Subcutaneous abdominal adipose tissue (tissue), 5 donors: Measurements from ENCODE around the gene USP19.

Experiments used
- H3K27ac ChIP-seq: one replicate; pipeline ENCODE4 v1.7.0; 2013; ENCODE audit warnings: low read depth, mild to moderate bottlenecking, inconsistent platforms, low read length, moderate library complexity
- H3K27me3 ChIP-seq, 5 donors: one replicate each; pipeline ENCODE4 v1.7.0; 2013; ENCODE audit warnings: low read length in 5 of 5, inconsistent platforms in 1 of 5; ENCODE audit not compliant: control insufficient read depth in 5 of 5, insufficient read depth in 4 of 5
- H3K36me3 ChIP-seq, 5 donors: one replicate each; pipeline ENCODE4 v1.7.0; 2013; ENCODE audit warnings: low read length in 5 of 5; ENCODE audit not compliant: control insufficient read depth in 5 of 5, insufficient read depth in 5 of 5
- H3K4me1 ChIP-seq, 5 donors: one replicate each; pipeline ENCODE4 v1.7.0; 2013; ENCODE audit warnings: low read length in 5 of 5, mild to moderate bottlenecking in 3 of 5, moderate library complexity in 1 of 5; ENCODE audit not compliant: control insufficient read depth in 5 of 5, insufficient read depth in 5 of 5
- H3K4me3 ChIP-seq, 5 donors: one replicate each; pipeline ENCODE4 v1.7.0; 2013; ENCODE audit warnings: low read length in 5 of 5, low read depth in 1 of 5
- H3K9ac ChIP-seq, 5 donors: one replicate each; pipeline ENCODE4 v1.7.0; 2013; ENCODE audit warnings: low read length in 5 of 5, mild to moderate bottlenecking in 4 of 5, moderate library complexity in 3 of 5
- H3K9me3 ChIP-seq, 5 donors: one replicate each; pipeline ENCODE4 v1.7.0; 2013; ENCODE audit warnings: low read length in 5 of 5; ENCODE audit not compliant: control insufficient read depth in 5 of 5
- donor health status: healthy.
- donor health status: healthy.
- donor health status: healthy.
- donor health status: healthy.
- donor health status: healthy.

The USP19 gene

GRCh38 chr3:49104427-49105291 is 16.0 kb downstream of the USP19 start, which contains the start of gene QARS1:
Gene QARS1 (minus strand): TSS chr3:49104757. CDS start chr3:49104733, 24 bp downstream.
- Histone ChIP-seq H3K4me1 (peaks cover 6 to 26% (median 23%) of the 10 kb centered on the region in 5 donors), H3K27me3 (no peaks in the 10 kb centered on the region), H3K9ac (peak within 1 kb of the TSS; percentile 57 to 99 (median 89)), H3K36me3 (peaks cover 0 to 64% (median 56%) of the 10 kb centered on the region in 5 donors), H3K9me3 (no peaks in the 10 kb centered on the region), H3K27ac (peak within 1 kb of the TSS; percentile 56), H3K4me3 (peak within 1 kb of the TSS; percentile 90 to 99 (median 97))

GRCh38 chr3:49104052-49104426 is 16.6 kb downstream of the USP19 start:
- Histone ChIP-seq H3K4me1 (peaks cover 6 to 26% (median 23%) of the 10 kb centered on the region in 5 donors), H3K9ac (peak overlapping the region; percentile 57 to 99 (median 89)), H3K27ac (peak overlapping the region; percentile 56), H3K9me3 (no peaks in the 10 kb centered on the region), H3K27me3 (no peaks in the 10 kb centered on the region), H3K36me3 (peaks cover 0 to 64% (median 56%) of the 10 kb centered on the region in 5 donors), H3K4me3 (peak overlapping the region; percentile 90 to 99 (median 97))

GRCh38 chr3:49100046-49100615 is 20.5 kb downstream of the USP19 start:
- Histone ChIP-seq H3K4me1 (peaks cover 6 to 19% (median 18%) of the 10 kb centered on the region in 5 donors), H3K9me3 (no peaks in the 10 kb centered on the region)

DNA sequence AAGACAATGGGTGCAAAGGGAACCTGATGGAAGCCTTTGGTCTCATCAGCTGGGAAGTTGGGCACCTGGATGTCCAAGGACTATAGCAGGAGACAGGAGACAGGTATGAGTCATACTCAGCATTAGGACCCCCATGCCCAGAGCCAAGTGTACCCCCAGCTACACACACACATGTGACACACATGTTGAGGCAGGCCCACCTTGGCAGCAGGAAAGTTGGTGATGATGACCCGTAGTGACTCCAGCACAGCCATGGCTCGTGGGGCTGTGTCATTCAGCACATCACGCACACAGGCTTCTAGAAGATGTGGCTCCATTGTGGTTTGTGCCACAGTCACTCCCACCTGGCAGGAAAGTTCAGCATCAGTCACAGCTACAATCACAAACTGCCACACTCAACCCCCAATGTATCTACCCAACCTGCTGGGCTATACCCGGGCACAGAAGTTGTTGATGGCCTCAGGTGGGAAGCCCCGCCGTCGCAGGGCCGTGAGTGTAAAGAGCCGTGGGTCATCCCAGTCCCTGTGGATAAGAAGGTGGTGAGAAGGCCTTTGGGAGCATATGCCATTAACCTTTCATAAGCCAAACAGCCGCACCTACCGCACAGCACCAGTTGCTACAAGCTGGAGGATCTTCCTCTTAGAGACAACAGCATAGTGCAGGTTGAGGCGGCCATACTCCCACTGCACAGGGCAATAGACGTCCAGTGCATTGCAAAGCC is 21.6 kb downstream of the USP19 start:
- H3K9me3 ChIP-seq, result no peaks in the 10 kb centered on the region
- no peak overlapping the region for H3K4me3 ChIP-seq
- H3K4me1 ChIP-seq, result peaks cover 6 to 20% (median 18%) of the 10 kb centered on the region in 5 donors
- no peak overlapping the region for H3K27ac ChIP-seq
- no peak overlapping the region for H3K9ac ChIP-seq
- no peaks in the 10 kb centered on the region for H3K27me3 ChIP-seq
- peaks cover 0 to 60% (median 56%) of the 10 kb centered on the region in 5 donors for H3K36me3 ChIP-seq

More at GRCh38 chr3:49100046-49100615, 20.5 kb downstream of the USP19 start:
- peaks cover 0 to 60% (median 56%) of the 10 kb centered on the region in 5 donors for H3K36me3 ChIP-seq
- H3K4me3 ChIP-seq, result no peak overlapping the region
- peak overlapping the region in 1 of 5 donors; percentile 20 for H3K9ac ChIP-seq
- no peak overlapping the region for H3K27ac ChIP-seq
- no peaks in the 10 kb centered on the region for H3K27me3 ChIP-seq

DNA sequence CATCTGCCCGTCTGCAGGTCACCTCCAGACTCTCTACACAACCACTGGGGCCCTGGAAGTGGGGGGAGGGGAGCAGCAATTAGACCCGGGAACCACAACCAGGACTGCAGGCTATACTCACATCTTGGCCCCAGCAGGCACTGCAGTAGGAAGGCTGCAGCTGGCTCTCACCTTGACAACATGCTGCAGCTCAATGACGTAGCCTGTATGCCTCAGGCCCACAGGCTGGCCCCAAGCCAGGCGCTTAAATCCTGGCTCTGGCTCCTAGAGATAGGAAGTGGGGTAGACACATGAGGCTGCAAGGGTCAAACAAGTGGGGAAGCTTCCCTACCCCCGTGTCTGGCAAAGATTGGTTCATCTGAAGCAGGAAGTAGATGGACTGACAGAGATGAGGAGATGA is 22.2 kb downstream of the USP19 start:
- H3K4me1 ChIP-seq, result peaks cover 2 to 14% (median 12%) of the 10 kb centered on the region in 5 donors
- no peak overlapping the region for H3K4me3 ChIP-seq
- no peaks in the 10 kb centered on the region for H3K9me3 ChIP-seq
- no peak overlapping the region for H3K9ac ChIP-seq
- no peak overlapping the region for H3K27ac ChIP-seq
- H3K36me3 ChIP-seq, result peaks cover 0 to 60% (median 56%) of the 10 kb centered on the region in 5 donors
- no peaks in the 10 kb centered on the region for H3K27me3 ChIP-seq

DNA sequence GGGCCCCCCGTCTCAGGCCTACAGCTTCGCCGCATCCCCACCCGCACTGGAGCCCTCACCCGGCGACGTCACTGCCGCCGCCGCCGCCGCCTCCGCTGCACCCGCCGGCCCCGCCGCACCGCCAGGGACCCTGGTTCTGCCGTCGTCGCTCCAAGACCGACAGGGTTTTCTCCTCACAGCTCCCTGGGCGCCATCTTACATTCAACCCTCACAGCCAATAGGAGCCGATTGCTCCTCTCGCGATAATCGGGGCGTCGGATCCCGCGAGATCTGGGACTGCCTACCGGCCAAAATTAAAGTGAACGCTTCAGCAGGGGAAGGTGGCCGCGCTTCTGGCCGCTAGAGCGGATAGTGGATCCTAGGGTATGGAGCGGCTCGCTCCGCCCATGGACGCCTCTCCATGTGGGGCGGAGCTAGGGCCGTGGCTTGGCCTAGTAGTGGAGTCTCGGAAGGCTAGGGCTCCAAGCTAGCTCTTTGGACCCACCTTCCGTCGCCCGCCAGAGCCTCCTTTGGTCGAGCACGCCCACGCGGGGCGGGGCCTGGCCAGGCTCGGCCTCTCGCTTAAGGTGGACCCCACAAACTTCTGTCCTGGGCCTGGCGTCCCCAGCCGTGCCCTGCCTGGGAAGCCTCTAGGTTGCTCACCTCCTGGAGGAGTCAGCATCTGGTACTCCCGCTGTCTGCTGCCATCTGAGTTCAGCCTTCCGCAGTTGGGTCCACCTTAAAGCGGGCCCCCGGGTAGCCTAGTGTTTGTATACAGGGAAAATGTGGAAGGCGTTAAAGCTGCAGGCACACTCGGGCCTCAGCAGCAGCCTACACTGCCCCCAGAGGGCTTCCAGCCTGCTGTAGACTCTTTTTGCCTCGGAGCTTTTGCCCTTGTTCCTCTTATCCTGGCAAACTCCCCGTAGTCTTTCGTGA is 26.5 kb downstream of the USP19 start, which contains the start of gene QRICH1:
Gene QRICH1 (minus strand): TSS at position 219 of the 915 bp plus-strand sequence. CDS start 17,054 bp downstream, outside the sequence.
- no peaks in the 10 kb centered on the region for H3K9me3 ChIP-seq
- peak within 1 kb of the TSS; percentile 63 to 94 (median 87) for H3K9ac ChIP-seq
- peak within 1 kb of the TSS; percentile 93 for H3K27ac ChIP-seq
- peaks cover 5 to 41% (median 34%) of the 10 kb centered on the region in 5 donors for H3K4me1 ChIP-seq
- peak within 1 kb of the TSS; percentile 79 to 98 (median 92) for H3K4me3 ChIP-seq
- H3K36me3 ChIP-seq, result peaks cover 0 to 24% (median 20%) of the 10 kb centered on the region in 5 donors
- no peaks in the 10 kb centered on the region for H3K27me3 ChIP-seq

DNA sequence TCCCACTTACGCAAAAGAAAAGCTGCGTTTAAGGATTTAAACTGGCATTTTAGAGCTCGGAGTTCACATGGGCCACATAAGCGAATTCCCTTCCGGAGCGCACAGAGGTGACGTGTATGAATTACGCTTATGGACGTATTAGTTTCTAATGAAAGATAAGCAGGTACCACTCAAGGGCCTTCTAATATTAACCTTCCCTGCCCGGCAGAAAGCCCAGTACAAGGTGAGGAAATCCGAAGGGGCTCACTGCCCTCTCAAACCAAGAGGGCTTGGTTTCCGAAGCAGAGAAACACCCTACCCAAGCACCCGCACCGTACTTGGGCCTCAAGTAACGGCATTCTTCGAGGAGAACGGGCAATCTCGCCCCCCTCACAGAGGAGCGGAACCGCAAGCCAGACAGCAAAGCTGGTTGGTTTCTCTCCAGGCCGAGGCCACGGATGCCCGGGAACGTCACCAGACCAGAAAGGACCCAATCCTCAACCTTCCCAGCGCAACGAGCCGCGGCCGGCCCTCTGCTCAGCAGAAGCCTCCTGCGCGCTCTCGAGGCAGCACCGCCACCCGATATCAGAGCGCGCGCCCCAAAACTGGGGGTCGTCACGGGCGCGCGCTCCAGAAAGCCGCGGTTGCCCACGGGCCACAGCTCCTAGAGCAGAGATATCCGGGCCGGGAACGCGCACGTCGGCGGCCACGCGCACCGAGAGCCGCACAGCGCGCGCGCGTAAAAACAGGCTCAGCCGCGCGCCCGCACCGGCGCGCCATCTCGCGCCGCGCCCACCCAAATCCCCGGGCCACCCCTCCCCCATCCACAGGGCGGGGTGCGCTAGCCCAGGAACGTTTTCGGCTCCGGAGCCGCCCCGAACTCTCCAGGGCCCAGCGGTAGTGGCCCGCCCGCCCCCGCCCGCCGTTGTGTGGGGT is 27.4 kb downstream of the USP19 start:
- H3K4me1 ChIP-seq, result peaks cover 5 to 41% (median 34%) of the 10 kb centered on the region in 5 donors
- H3K27me3 ChIP-seq, result no peaks in the 10 kb centered on the region
- peak overlapping the region; percentile 63 to 94 (median 87) for H3K9ac ChIP-seq
- H3K4me3 ChIP-seq, result peak overlapping the region; percentile 79 to 98 (median 92)
- no peaks in the 10 kb centered on the region for H3K9me3 ChIP-seq
- peaks cover 0 to 15% (median 11%) of the 10 kb centered on the region in 5 donors for H3K36me3 ChIP-seq
- peak overlapping the region; percentile 93 for H3K27ac ChIP-seq

DNA sequence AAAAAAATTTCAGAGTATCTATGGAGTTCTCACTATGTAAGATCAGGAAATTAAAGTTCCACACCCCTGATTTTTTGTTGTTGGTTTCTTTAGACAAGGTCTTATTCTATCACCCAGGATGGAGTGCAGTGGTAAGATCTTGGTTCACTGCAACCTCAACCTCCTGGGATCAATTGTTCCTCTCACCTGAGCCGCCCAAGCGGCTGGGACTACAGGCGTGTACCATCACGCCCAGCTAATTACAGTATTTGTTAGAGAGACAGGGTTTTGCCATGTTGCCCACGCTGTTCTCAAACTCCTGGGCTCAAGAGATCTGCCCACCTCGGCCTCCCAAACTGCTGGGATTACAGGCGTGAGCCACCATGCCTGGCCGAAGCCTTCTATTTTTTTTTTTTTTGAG is 39.2 kb downstream of the USP19 start:
- Histone ChIP-seq H3K27ac (no peak overlapping the region), H3K27me3 (no peaks in the 10 kb centered on the region), H3K9me3 (no peaks in the 10 kb centered on the region), H3K9ac (no peak overlapping the region), H3K36me3 (peaks cover 0 to 23% (median 8%) of the 10 kb centered on the region in 5 donors), H3K4me1 (peaks cover 0 to 5% (median 1%) of the 10 kb centered on the region in 5 donors), H3K4me3 (no peak overlapping the region)
